Cardiac fibroblast (primary cell): ENCODE measurements around the gene THAP9.
"Not testable (repeated sequence)": the region's sequence is repeated elsewhere in the genome, so short reads cannot be mapped to it uniquely, and the experiment has no call there.

ENCODE experiments used
- DNase-seq, 2 donors: peaks; one replicate each; pipeline versions ENCODE4 v3.0.0 to v3.0.0-alpha.2; 2010; ENCODE audit warnings: low read depth in 2 of 2
- H3K4me3 ChIP-seq, 2 donors: replicated peaks in 1 of 2; 1 replicate in 1 of 2; 2 replicates in 1 of 2; pipeline ENCODE4 v1.5.1; 2011; ENCODE audit warnings: low read depth in 2 of 2, low read length in 2 of 2, mild to moderate bottlenecking in 2 of 2, moderate library complexity in 1 of 2
- TF ChIP-seq, protein P1 (sequence below): IDR thresholded peaks from one replicate; pipeline ENCODE4 v1.5.1; 2011; ENCODE audit warnings: low read depth, mild to moderate bottlenecking, low read length, inconsistent platforms

The THAP9 gene

DNA sequence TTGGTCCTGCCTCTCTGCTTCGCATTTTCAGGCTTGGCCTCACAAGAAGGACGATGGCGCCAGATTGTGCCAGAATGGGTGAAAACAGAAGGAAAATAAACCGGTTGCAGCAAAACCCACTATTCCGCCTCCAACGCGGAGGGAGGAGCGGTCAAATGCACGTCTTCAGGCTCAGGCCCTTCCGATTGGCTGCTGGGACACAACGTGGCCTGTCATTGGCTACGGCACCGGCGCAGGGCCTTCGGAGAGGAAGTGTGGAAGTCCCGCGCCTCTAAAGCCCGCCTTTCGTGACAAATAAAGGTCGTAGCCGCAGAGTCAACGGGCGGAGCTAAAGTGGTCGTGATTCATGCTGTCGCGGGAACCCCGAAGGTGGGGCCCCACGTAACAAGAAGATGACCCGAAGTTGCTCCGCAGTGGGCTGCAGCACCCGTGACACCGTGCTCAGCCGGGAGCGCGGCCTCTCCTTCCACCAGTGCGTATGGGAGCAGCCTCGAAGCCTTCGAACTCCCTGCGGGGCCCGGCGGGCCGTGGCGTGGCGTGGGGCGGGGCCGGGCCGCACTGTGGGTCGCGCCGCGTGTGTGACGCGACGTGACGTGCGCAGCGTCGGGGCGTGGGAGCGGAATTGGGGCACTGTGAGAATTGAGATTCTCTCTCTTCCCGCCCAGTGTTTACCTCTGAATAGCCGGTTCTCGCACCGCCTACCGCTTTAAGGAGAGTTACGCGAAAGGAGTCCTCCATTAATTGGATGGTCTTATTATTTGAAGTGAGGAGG lies at the start of gene THAP9:
Gene THAP9 (plus strand): TSS at position 325 of the 772 bp plus-strand sequence. CDS start 68 bp downstream, at position 393.
- peak; percentile 100 for DNase-seq
- H3K4me3 ChIP-seq: peak within 1 kb of the TSS; percentile 70 to 74
- TF ChIP-seq, protein P1, sequence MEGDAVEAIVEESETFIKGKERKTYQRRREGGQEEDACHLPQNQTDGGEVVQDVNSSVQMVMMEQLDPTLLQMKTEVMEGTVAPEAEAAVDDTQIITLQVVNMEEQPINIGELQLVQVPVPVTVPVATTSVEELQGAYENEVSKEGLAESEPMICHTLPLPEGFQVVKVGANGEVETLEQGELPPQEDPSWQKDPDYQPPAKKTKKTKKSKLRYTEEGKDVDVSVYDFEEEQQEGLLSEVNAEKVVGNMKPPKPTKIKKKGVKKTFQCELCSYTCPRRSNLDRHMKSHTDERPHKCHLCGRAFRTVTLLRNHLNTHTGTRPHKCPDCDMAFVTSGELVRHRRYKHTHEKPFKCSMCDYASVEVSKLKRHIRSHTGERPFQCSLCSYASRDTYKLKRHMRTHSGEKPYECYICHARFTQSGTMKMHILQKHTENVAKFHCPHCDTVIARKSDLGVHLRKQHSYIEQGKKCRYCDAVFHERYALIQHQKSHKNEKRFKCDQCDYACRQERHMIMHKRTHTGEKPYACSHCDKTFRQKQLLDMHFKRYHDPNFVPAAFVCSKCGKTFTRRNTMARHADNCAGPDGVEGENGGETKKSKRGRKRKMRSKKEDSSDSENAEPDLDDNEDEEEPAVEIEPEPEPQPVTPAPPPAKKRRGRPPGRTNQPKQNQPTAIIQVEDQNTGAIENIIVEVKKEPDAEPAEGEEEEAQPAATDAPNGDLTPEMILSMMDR: no peak

- no peak overlapping the region for H3K4me3 ChIP-seq
- TF ChIP-seq, protein P1: no peak
- DNase-seq: no peak
Measured at GRCh38 chr4:82851318-82851717, 49.2 kb upstream of the THAP9 start.

DNA sequence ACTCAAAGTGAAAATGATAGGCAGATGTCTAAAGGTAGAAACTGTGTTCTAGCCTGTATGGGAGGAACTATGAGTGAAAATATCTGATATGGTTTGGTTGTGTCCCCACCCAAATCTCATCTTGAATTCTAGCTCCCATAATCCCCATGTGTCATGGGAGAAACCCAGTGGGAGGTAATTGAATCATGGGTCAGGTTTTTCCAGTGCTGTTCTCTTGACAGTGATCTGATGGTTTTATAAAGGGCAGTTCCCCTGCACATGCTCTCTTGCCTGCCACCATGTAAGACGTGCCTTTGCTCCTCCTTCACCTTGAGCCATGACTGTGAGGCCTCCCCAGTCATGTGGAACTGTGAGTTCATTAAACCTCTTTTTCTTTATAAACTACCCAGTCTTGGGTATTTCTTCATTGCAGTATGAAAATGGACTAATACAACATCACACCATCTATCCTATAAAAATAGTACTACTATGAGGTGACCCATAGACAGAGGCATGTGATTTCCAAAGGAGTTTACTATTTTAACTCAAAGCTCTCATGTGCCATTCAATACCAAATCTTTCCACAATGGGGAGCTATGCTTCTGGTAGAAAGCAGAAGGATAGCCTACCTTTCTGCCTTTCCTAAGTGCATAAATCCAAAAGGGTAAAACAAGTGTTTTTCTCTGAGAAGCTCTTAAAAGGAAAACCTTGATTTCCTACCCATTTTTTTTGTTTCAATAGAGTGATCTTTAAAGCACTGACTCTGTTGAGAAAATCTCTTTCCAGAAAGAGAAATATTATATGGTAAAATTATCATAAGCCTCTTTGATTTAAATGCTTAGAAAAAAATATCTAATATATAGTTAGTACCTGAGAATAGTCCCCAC lies 48.4 kb upstream of the THAP9 start:
- TF ChIP-seq, protein P1: peak; percentile 52
- DNase-seq: peak; percentile 61
- no peak overlapping the region for H3K4me3 ChIP-seq

- TF ChIP-seq, protein P1: no peak
- H3K4me3 ChIP-seq: no peak overlapping the region
- no peak for DNase-seq
Measured at GRCh38 chr4:82852751-82853285, 47.7 kb upstream of the THAP9 start.

DNA sequence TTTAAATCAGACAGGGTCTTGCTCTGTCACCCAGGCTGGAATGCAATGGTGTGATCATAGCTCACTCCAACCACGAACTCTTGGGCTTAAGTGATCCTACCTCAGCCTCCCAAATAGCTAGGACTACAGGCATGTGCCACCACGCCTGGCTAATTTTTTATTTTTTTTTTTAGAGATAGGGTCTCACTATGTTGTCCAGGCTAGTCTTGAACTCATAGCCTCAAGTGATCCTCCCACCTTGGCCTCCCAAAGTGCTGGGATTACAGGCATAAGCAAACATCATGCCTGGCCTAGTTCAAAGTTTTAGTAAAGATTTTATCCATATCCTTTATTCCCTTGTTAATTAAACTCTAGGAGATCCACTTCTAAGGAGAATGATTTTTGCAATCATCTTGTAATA lies 40.0 kb upstream of the THAP9 start:
- H3K4me3 ChIP-seq, DNase-seq: not testable (repeated sequence)

GRCh38 chr4:82861529-82861928 lies 39.0 kb upstream of the THAP9 start:
- TF ChIP-seq, protein P1: no peak
- no peak for DNase-seq
- H3K4me3 ChIP-seq: no peak overlapping the region
